HepG2 (cell line): ENCODE data around the gene ANKMY2. TPM values are rescaled to one million over a fixed set of nuclear protein-coding genes. Genes with fewer than 3 reads are reported as not detected.

Experiments
- AFF4 ChIP-seq: sonication (generic); formaldehyde crosslinking; IDR thresholded peaks from 2 replicates; pipeline ENCODE4 v1.4.0; 2020; ENCODE audit warnings: missing genetic modification reagents
- ATF3 ChIP-seq: sonication (generic); formaldehyde crosslinking; IDR thresholded peaks from 2 replicates; pipeline ENCODE4 v1.4.0; 2020; ENCODE audit warnings: missing genetic modification reagents
- ELK4 ChIP-seq: sonication (generic); formaldehyde crosslinking; IDR thresholded peaks from 2 replicates; pipeline ENCODE4 v1.9.0; 2021; ENCODE audit warnings: missing genetic modification reagents, borderline replicate concordance
- ETS1 ChIP-seq: sonication (generic); formaldehyde crosslinking; IDR thresholded peaks from 2 replicates; pipeline ENCODE4 v1.4.0; 2020; ENCODE audit warnings: missing genetic modification reagents
- ETV5 ChIP-seq: IDR thresholded peaks from 2 replicates; pipeline ENCODE4 v1.6.1; 2018; ENCODE audit warnings: missing biosample characterization, missing genetic modification reagents, inconsistent platforms, borderline replicate concordance
- SKI ChIP-seq: fragments of 450-650 bp; IDR thresholded peaks from one replicate; pipeline ENCODE4 v1.6.1; 2018; ENCODE audit warnings: mild to moderate bottlenecking; ENCODE audit not compliant: partially characterized antibody
- SRSF9 ChIP-seq: fragments of 200-400 bp; formaldehyde crosslinking; IDR thresholded peaks from 2 replicates; pipeline ENCODE4 v1.6.1; 2018; ENCODE audit warnings: borderline replicate concordance, mild to moderate bottlenecking, low read depth, low read length; ENCODE audit not compliant: insufficient read depth, poor library complexity, severe bottlenecking
- ZBED4 ChIP-seq: sonication (generic); formaldehyde crosslinking; IDR thresholded peaks from 2 replicates; pipeline ENCODE4 v1.4.0; 2020; ENCODE audit warnings: missing genetic modification reagents, borderline replicate concordance
- ZNF121 ChIP-seq: sonication (generic); formaldehyde crosslinking; IDR thresholded peaks from 2 replicates; pipeline ENCODE4 v1.5.0; 2020; ENCODE audit warnings: mild to moderate bottlenecking, missing genetic modification reagents
- ZNF331 ChIP-seq: sonication (generic); formaldehyde crosslinking; IDR thresholded peaks from 2 replicates; pipeline ENCODE4 v1.4.0; 2020; ENCODE audit warnings: missing genetic modification reagents
- ZNF580 ChIP-seq: IDR thresholded peaks from 2 replicates; pipeline ENCODE4 v1.6.1; 2016; ENCODE audit warnings: low read depth, borderline replicate concordance
- ZNF629 ChIP-seq: sonication (generic); formaldehyde crosslinking; conservative IDR thresholded peaks from 2 replicates; pipeline ENCODE4 v1.5.0; 2020; ENCODE audit warnings: missing genetic modification reagents
- ZNF691 ChIP-seq: sonication (generic); formaldehyde crosslinking; IDR thresholded peaks from 2 replicates; pipeline ENCODE4 v1.4.0; 2020; ENCODE audit warnings: missing genetic modification reagents, low read depth, mild to moderate bottlenecking, borderline replicate concordance
- ZSCAN31 ChIP-seq: sonication (generic); formaldehyde crosslinking; IDR thresholded peaks from 2 replicates; pipeline ENCODE4 v1.5.0; 2020; ENCODE audit warnings: low read depth, mild to moderate bottlenecking, missing genetic modification reagents
- polyA plus RNA-seq, 8 experiments: library from polyadenylated mRNA; depleted of rRNA in 3 of 8; stranded (reverse) in 7 of 8; unstranded in 1 of 8; fragments of >200 nt; fragmentation: Illumina TruSeq in 4 of 8; extraction: Trizol in 4 of 8; gene quantifications; 2 replicates each; pipeline versions ENCODE4 v1.2.1 to v1.2.3, GENCODE V29; 2011 to 2016; ENCODE audit warnings: low read depth in 4 of 8, missing spikeins in 1 of 8, mixed read lengths in 1 of 8; ENCODE audit not compliant: insufficient read depth in 1 of 8
- total RNA-seq, 5 experiments: library from RNA; depleted of rRNA; stranded (reverse); fragments of >200 nt; fragmentation: Illumina TruSeq; extraction: Trizol; gene quantifications; 2 replicates each; pipeline ENCODE4 v1.2.3, GENCODE V29; 2016; ENCODE audit warnings: low read depth in 1 of 5

ANKMY2 gene
- total and polyA plus RNA-seq, 2 of the 13 experiments (the other 11 are each of a cell fraction or from before 2014, with no cell fraction given) = 12.2 to 21.6 TPM

GRCh38 chr7:16645593-16646471 lies at the start of gene ANKMY2, which contains the start of gene BZW2 (continued):
- peak; percentile 38; the same call in 1 of the 2 replicates for TF ChIP-seq ZNF691 (CRISPR knock-in tag)
- no peak for TF ChIP-seq ZBED4 (CRISPR knock-in tag)
- no peak; the same call in none of the 2 replicates for TF ChIP-seq ZSCAN31 (CRISPR knock-in tag)
- TF ChIP-seq ETV5 (CRISPR knock-in tag) = peak; percentile 44; the same call in 1 of the 2 replicates
- no peak for TF ChIP-seq ELK4 (CRISPR knock-in tag)
- 0 out of 2 replicates have a peak, but pooled peaks have one; percentile 9 for TF ChIP-seq ZNF121
- TF ChIP-seq SRSF9 = no peak
- peak; percentile 43 for TF ChIP-seq SKI
- 0 out of 2 replicates have a peak, but pooled peaks have one; percentile 29 for TF ChIP-seq ETS1 (CRISPR knock-in tag)
- no peak for TF ChIP-seq ATF3 (CRISPR knock-in tag)
- TF ChIP-seq ZNF629 (CRISPR knock-in tag) = 0 out of 2 replicates have a peak, but pooled peaks have one; percentile 11
- peak; percentile 38; the same call in 1 of the 2 replicates for TF ChIP-seq ZNF331 (CRISPR knock-in tag)
- TF ChIP-seq AFF4 (CRISPR knock-in tag) = no peak; the same call in 1 of the 2 replicates
- TF ChIP-seq ZNF580 (CRISPR knock-in tag) = no peak; the same call in 1 of the 2 replicates
